Stimulated activated CD4-positive, alpha-beta T cell treated with anti-CD3 and anti-CD28 coated beads, Interleukin-1b, Interleukin-23, amount 100 ng/mL, for 1 hour (primary cell): ENCODE results near the gene ASCC3.
"Not testable (repeated sequence)": the region's sequence is repeated elsewhere in the genome, so short reads cannot be mapped to it uniquely, and the experiment has no call there.

Source experiments
- DNase-seq, 2 donors: peaks; one replicate each; pipeline ENCODE4 v3.0.0-alpha.2; 2020; ENCODE audit warnings: low read depth in 2 of 2

ASCC3 gene

GRCh38 chr6:100808638-100809275 is 72.4 kb downstream of the ASCC3 start:
- no peak for DNase-seq

GRCh38 chr6:100806296-100806695 is 74.8 kb downstream of the ASCC3 start:
- DNase-seq, result no peak

GRCh38 chr6:100803264-100804045 is 77.7 kb downstream of the ASCC3 start:
- no peak for DNase-seq

- DNase-seq, result no peak
Measured at GRCh38 chr6:100801036-100801435, 80.1 kb downstream of the ASCC3 start.

GRCh38 chr6:100796049-100796823 is 84.9 kb downstream of the ASCC3 start:
- no peak for DNase-seq

- no peak for DNase-seq
Measured at GRCh38 chr6:100790084-100790483, 91.0 kb downstream of the ASCC3 start.

- DNase-seq, result no peak
Measured at GRCh38 chr6:100785982-100786381, 95.1 kb downstream of the ASCC3 start.

GRCh38 chr6:100780648-100781047 is 100.5 kb downstream of the ASCC3 start:
- no peak for DNase-seq

- DNase-seq, result no peak
Measured at GRCh38 chr6:100775667-100776066, 105.5 kb downstream of the ASCC3 start.

- no peak for DNase-seq
Measured at GRCh38 chr6:100774681-100775080, 106.4 kb downstream of the ASCC3 start.

- no peak for DNase-seq
Measured at GRCh38 chr6:100768816-100769351, 112.2 kb downstream of the ASCC3 start.

- no peak for DNase-seq
Measured at GRCh38 chr6:100763617-100764241, 117.4 kb downstream of the ASCC3 start.

GRCh38 chr6:100761841-100762240 is 119.3 kb downstream of the ASCC3 start:
- no peak for DNase-seq

- not testable (repeated sequence) for DNase-seq
Measured at GRCh38 chr6:100758386-100758785, 122.7 kb downstream of the ASCC3 start.

GRCh38 chr6:100753421-100753820 is 127.7 kb downstream of the ASCC3 start:
- no peak for DNase-seq

GRCh38 chr6:100751590-100751989 is 129.5 kb downstream of the ASCC3 start:
- DNase-seq, result no peak

GRCh38 chr6:100745419-100746041 is 135.6 kb downstream of the ASCC3 start:
- DNase-seq, result no peak

- DNase-seq, result no peak
Measured at GRCh38 chr6:100740439-100740838, 140.7 kb downstream of the ASCC3 start.

- not testable (repeated sequence) for DNase-seq
Measured at GRCh38 chr6:100737720-100738119, 143.4 kb downstream of the ASCC3 start.

GRCh38 chr6:100731411-100731810 is 149.7 kb downstream of the ASCC3 start:
- DNase-seq, result no peak
